GM12875 (cell line): Measurements from ENCODE around the gene EIF3D.

ENCODE experiments used
- H3K4me3 ChIP-seq: one replicate; pipeline ENCODE4 v1.5.1; 2011; ENCODE audit warnings: low read depth, low read length, control low read depth
- CTCF ChIP-seq: IDR thresholded peaks from 2 replicates; pipeline ENCODE4 v1.5.1; 2011; ENCODE audit warnings: low read depth, mild to moderate bottlenecking, control low read depth, inconsistent platforms, low read length, moderate library complexity, borderline replicate concordance; ENCODE audit not compliant: insufficient read depth

Gene EIF3D

DNA sequence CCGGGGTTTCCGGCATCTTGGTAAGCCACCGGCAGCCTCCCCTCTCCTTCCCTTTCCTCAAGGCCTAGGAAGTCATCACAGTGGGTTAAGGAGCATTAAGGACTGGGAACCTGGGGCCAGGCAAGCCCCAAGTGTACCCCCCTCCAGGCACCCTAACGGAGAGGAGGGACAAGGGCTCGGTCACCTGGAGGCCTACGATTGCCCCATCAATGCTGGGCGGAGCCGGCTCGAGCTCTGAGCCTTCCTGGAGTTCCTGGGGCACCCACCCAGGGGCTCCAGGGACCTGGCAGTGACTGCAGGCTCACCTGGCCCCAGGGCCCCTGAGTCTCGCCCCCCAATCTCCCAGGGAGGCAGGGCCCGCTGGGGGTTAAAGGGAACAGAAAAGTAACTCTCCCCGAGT lies 34.5 kb upstream of the EIF3D start:
- TF ChIP-seq CTCF = no peak
- H3K4me3 ChIP-seq = no peak overlapping the region

GRCh38 chr22:36563001-36563400 lies 34.0 kb upstream of the EIF3D start:
- no peak for TF ChIP-seq CTCF
- H3K4me3 ChIP-seq = no peak overlapping the region

GRCh38 chr22:36562261-36562835 lies 33.4 kb upstream of the EIF3D start:
- H3K4me3 ChIP-seq = no peak overlapping the region
- no peak for TF ChIP-seq CTCF

- TF ChIP-seq CTCF = no peak
- no peak overlapping the region for H3K4me3 ChIP-seq
Measured at GRCh38 chr22:36561291-36561811, 32.4 kb upstream of the EIF3D start.

DNA sequence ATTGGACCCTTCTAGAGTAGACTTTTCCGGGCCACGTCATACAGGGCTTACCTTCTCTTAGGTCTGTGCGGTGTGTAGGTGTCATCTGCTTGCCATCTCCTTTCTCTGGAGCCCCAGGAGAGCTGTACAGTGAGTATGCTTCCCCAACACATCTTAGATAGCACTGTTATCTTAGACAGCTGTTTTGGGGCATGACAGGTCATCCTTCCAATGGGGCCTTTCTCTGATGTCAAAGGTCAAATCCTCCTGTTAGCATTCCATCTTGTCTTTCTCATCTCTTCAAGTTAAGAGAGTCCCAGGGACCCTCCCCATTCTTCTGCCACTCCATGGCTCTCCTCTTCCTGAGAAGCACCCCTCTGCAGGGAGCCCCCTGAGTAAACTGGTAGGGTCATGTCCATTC lies 31.0 kb upstream of the EIF3D start:
- TF ChIP-seq CTCF = no peak
- H3K4me3 ChIP-seq = no peak overlapping the region

- H3K4me3 ChIP-seq = no peak overlapping the region
Measured at GRCh38 chr22:36554098-36554497, 25.1 kb upstream of the EIF3D start.

More at GRCh38 chr22:36554098-36554497, 25.1 kb upstream of the EIF3D start:
- no peak for TF ChIP-seq CTCF
